Eye (tissue), 1 donor: Measurements from ENCODE around the gene KLHL40.

Experiments used
- DNase-seq: peaks from one replicate; pipeline ENCODE4 v3.0.0-alpha.2; 2015

KLHL40 gene

GRCh38 chr3:42690766-42691680, 5.7 kb downstream of the KLHL40 start:
- no peak for DNase-seq

DNA sequence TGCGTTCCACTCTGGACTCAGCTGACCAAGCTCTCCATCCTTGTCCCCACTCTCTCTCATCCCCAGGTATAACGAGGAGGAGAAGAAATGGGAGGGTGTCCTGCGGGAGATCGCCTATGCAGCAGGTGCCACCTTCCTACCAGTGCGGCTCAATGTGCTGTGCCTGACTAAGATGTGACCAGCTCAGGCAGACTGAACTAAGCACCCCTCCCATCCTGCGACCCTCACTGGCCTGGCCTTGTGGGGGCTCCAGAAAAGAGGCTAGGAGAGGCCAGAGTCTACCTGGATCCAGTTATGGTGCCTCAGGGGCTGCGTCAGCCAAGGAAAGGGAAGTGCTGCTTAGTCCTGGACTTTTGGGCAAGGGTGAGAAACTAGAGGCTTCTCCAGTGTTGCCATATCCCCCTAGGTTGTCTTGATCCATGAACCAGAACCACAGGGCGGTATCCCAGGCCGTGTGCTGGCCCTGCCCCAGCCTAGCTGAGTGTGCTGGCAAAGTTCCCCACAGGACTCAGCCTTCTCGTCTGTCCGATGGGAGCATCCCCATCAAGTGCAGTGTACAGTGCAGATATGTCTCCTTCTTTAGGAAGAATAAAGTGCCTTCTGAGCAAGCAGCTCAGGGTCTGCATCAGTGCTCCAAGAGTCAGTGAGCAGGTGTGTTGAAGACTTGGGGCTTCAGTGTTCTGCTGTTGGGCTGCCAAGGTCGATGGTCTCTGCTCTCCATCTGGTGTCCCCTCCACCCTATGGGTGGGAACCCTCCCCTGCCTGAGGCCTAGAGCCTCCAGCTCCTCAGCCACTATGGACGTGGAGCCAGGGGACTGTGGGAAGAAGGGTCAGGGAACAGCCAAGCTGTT, 6.7 kb downstream of the KLHL40 start:
- no peak for DNase-seq

- no peak for DNase-seq
Observed at GRCh38 chr3:42692667-42693529, 7.6 kb downstream of the KLHL40 start.

DNA sequence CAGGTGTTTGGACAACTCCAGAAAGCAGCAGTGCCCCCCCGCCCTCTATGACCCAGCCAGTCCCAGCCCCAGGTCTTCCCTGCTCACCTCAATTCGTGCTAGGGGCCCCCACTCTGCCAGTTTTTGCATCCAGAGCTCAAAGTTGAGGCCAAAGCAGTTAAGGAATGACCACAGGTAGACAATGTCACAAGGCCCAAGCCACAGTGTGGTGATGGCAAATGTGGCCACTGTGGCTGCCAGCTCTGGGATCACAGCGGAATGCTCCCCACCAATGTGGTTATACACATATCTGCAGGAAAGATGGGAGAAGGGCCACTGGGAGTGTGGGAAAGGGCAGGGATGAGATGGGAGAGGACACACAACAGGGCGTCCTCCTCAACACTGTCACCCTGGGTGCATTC, 8.2 kb downstream of the KLHL40 start:
- no peak for DNase-seq

DNA sequence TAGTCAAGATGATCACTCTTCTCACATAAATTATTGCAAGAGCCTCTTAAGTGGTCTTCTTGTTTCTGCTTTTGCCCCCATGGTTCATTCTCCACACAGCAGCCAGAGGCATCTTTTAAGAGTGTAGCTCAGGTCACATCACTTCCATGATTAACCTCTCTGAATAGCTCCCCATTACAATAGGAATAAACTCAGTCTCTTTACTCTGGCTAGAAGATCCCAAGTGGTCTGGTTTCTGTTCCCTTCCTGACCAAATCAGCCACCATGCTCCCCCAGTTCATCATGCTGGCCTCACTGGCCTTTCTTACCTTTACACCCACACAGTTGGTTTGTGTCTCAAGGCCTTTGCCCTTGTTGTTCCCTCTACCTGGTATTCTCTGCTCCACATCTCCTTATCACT, 9.0 kb downstream of the KLHL40 start:
- no peak for DNase-seq

GRCh38 chr3:42696356-42697288, 11.3 kb downstream of the KLHL40 start:
- no peak for DNase-seq

GRCh38 chr3:42697289-42698051, 12.1 kb downstream of the KLHL40 start:
- no peak for DNase-seq

DNA sequence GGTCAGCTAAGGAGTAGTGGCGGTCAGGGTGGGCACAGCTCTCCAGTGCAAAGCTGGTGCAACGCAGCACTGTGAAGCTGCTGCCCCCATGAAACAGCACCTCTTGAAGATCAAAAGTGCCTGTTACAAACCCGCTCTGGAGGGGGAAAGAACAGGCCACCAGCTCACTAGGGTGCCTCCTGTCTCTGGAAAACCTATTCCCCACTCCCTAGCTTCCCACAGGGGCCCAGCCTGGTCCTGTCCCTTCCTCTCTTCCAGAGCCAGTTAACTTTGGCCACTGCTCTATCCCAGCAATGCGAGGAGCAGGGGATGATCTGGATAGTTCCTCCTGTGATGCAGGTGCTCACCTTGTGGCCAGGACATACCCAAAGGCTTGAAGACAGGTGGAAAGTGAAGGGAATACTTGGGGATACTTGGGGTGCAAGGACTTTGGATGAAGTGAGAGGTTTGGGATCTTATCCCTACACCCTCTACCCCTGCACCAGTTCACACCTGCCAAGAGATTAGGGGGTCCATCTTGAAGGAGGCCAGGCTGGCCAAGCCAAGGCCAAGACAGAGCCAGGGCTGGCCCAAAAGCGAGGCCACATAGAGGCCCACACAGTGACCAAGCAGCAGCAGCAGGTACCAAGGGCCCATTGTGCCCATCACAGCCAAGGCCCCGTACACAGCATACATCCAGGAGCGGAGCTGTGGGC, 13.0 kb downstream of the KLHL40 start:
- no peak for DNase-seq

GRCh38 chr3:42698911-42699230, 13.5 kb downstream of the KLHL40 start:
- DNase-seq = no peak

DNA sequence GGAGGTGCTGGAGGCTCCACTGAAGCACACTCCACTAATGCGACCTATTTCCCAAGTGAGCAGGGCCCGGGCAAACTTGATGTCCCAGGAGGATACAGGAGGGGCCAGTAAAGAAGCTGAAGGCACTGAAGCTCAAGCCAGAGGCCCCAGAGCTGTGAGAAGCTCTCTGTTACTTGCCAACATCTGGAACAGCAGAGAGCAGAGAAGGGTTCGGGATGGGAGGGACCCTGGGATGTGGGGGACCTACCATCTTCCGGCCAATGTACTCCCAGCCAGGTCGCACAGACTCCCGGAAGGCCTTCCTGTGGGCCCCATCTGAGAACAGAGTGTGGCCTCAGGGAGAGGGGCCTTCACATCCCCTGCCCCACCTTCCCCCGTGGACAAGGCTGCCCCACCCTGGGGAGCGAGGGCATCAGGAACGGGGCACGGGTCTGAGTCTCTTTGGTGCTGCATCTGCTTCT, 14.2 kb downstream of the KLHL40 start:
- DNase-seq = no peak

GRCh38 chr3:42700366-42701288, 15.3 kb downstream of the KLHL40 start:
- DNase-seq = no peak

GRCh38 chr3:42701371-42702065, 16.2 kb downstream of the KLHL40 start:
- peak; percentile 77 for DNase-seq

DNA sequence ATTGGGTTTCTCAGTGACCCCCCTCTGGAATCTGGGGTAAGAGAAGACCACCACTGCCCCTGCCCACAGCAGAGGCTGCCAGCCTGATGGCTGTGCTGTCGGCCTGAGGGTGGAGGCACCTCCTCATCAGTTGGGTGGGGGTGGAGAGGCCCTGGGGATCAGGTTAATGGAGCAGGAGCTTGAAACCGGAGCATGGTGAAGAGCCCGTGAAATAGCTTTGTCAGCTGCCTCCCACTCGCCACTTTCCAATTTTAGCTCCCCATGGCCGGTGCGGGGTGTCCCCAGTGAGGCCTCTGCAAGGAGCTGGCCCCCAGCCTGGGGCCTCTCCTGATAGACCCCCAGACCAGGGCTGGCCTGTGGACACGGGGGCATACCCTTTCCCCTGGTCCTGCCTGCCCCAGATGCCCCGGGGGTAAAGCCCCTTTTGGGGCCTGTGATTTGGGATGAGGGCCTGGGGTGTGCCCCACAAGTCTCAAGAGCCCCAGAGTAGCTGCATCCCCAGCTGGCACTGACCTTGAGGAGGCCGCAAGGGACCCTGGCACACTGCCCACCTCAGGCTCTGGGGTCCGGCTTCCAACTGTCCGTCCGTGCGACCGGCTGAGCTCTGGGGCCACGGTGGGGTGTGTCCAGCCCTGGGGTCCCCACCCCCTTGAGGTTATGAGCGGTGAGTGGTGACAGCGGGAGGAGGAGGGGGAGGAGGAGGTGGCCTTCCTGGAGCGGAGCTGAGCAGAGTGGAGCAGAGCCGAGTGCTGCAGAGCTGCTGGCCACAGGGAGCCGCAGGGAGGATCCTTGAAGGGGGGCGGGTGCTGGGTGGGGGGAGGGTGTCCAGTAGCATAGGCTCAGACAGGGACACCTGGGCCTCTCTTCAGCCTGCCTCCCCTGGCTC, 17.0 kb downstream of the KLHL40 start, which contains the start of gene HHATL:
Gene HHATL, minus strand, starts transcription at position 733 of the 886 bp plus-strand sequence. CDS start 1,972 bp downstream, outside the sequence.
- DNase-seq = peak; percentile 22

DNA sequence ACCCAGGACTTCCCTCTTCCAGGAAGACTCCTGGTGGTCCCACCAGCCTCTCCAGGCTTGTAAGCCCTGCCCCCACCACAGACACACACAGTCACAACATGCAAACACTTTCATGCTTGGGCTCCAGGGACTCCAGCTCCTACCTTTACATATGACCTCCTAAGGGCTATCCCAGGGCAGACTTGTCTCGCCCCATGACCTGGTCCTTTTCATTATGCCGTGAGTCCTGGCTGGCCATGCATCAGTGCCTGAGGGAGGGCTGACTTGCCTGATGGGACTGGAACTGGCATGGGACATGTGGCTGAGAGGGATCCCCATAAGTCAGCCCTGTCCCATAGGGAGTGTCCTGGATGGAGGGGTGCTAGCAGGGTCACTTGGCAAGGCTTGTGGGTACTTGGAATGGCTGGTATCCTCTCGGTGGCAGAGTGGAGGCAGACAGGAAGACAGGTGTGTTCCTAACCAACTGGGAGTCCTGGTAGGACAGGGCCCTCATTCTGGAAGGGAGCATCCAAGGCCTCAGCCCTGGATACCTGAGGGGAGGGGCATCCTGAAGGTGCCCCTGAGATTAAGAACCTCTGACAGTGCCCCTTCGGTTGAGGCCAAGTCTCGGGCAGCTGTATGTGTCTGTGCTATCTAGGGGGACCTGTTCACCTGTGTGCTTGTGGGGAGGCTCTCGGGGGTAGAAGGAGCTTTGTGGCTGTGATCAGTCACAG, 17.8 kb downstream of the KLHL40 start:
- no peak for DNase-seq

DNA sequence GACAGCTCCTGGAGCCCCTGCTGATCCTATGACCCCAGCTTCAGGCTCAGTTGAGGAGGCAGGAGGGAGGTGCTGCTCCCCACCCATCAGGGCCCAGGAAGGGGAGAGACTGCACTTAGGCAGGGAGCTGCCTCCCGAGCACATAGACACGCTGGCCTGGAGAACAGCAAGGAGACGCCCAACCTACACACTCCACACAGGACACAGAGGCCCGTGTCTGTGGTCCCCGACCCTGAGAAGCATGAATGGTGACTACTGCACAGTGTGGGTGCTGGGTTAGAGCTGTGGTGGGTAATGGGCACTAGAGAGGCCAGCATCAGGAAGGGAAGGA, 18.3 kb downstream of the KLHL40 start:
- DNase-seq = no peak

DNA sequence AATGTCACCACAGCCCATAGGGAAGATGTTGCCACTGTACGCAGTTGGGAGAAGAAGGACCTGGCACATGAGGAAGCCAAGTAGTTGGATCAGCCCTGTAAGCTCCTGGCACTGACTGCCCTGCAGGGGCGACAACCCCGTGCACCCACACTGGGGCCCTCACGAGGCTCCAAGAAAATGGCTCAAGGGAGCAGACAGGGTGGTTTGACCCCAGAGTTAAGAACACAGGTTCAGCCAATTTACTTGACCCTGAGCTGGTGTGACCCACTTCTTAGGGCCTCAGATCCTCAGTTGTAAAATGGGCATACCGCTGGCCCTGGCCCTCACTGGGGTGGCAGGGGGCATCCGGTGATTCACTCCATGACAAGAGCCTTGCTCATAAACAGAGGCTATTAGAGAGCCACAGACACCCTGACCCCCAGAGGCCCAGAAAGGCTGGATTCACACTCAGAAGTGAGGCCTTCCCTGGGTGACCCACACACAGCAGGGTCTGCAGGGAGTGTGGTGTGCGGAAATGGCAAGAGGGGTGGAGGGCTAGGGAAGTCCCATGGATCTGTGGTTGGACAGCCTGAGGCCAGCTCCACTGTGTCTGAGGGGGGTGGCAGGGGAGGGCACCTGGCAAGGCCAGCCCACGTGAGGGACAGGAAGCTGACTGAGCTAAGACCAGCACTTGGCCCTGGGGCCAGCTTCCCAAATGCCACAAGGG, 19.0 kb downstream of the KLHL40 start:
- no peak for DNase-seq
